Ovary (tissue), 10 donors: Measurements from ENCODE around the gene ATF6. TPM values are rescaled to one million over a fixed set of nuclear protein-coding genes. Genes with fewer than 3 reads are reported as not detected.

ENCODE experiments used
- DNase-seq, 5 donors: peaks; one replicate each; pipeline ENCODE4 v3.0.0-alpha.2; 2019 to 2020
- H3K27ac ChIP-seq, 2 donors: fragments of 200-600 bp; one replicate each; pipeline versions ENCODE4 v1.5.1 to v1.8.0; 2019 to 2022
- H3K27me3 ChIP-seq: fragments of 200-600 bp; one replicate; pipeline ENCODE4 v1.8.0; 2022
- H3K36me3 ChIP-seq: fragments of 200-600 bp; sonication (generic); one replicate; pipeline ENCODE4 v1.5.1; 2019
- H3K4me1 ChIP-seq: one replicate; pipeline ENCODE4 v1.8.1; 2013; ENCODE audit warnings: mild to moderate bottlenecking, moderate library complexity; ENCODE audit not compliant: insufficient read depth
- H3K4me3 ChIP-seq: fragments of 200-600 bp; sonication (generic); one replicate; pipeline ENCODE4 v1.5.1; 2017
- H3K9me3 ChIP-seq, 2 donors: fragments of 200-600 bp in 1 of 2; sonication (generic) in 1 of 2; one replicate each; pipeline versions ENCODE4 v1.5.1 to v1.8.1; 2013 to 2019; ENCODE audit warnings: mild to moderate bottlenecking in 1 of 2, moderate library complexity in 1 of 2
- CTCF ChIP-seq, 3 donors: fragments of 450-650 bp in 2 of 3; fragments of 200-600 bp in 1 of 3; IDR thresholded peaks; one replicate each; pipeline versions ENCODE4 v1.5.1 to v1.8.0; 2016 to 2022; ENCODE audit warnings: antibody characterized with exemption in 3 of 3, mild to moderate bottlenecking in 1 of 3
- EP300 ChIP-seq: sonication (generic); formaldehyde crosslinking; IDR thresholded peaks from one replicate; pipeline ENCODE4 v1.6.1; 2017; ENCODE audit warnings: antibody characterized with exemption
- POLR2A ChIP-seq: fragments of 450-650 bp; IDR thresholded peaks from one replicate; pipeline ENCODE4 v1.6.1; 2017; ENCODE audit warnings: antibody characterized with exemption, mild to moderate bottlenecking, moderate library complexity
- WGBS, 3 donors: extraction: QIAGEN DNeasy Blood & Tissue Kit in 1 of 3; methylation state at CpG; one replicate each; pipeline versions ENCODE4 v1.1.5 to v1.1.7; 2013 to 2017; 5-methylcytosine and 5-hydroxymethylcytosine counted together
- intact Hi-C, 4 donors: fragments of 100-400 bp; cut with DNase I; formaldehyde crosslinking; loops; one replicate each; pipeline versions ENCODE4 v1.11.0 to v1.15.1; 2022 to 2023
- long read RNA-seq, 3 donors: library from polyadenylated mRNA in 2 of 3; unstranded in 2 of 3; transcript quantifications; one replicate each; pipeline ENCODE4 v2.0.0 and lab custom pipeline, GENCODE V29; 2021 to 2026
- polyA plus RNA-seq, 2 donors: library from polyadenylated mRNA; stranded (reverse); fragments of 200-250 nt in 1 of 2; fragments of 350-450 nt in 1 of 2; fragmentation: Illumina TruSeq in 1 of 2; extraction: RNeasy Lipid Tissue Mini Kit (QIAGEN cat#74804) in 1 of 2; gene quantifications; one replicate each; pipeline ENCODE4 v1.2.3, GENCODE V29; 2013 to 2014
- total RNA-seq, 7 donors: library from RNA; depleted of rRNA in 2 of 7; stranded (reverse); fragments of >200 nt in 2 of 7; fragmentation: NEBNext Ultra II Directional in 3 of 7; extraction: Animal tissue kit (Norgen Biotek cat#: 25700) in 3 of 7; gene quantifications; one replicate each; pipeline versions ENCODE4 v1.1.0 to v1.2.4, GENCODE V29; 2016 to 2023
- donor health status: DM: no; HTN: no; CAD: no; lungs with moderate emphysema.
- donor health status: DM: no; HTN: no; CAD: no.
- donor health status: Bipolar disorder and iron deficiency.
- donor health status: DM: yes; HTN: yes; CAD: no.
- donor health status: DM: no; HTN: no; CAD: no.
- donor health status: DM: yes; HTN: yes; CAD: no.

ATF6 gene, protein sequence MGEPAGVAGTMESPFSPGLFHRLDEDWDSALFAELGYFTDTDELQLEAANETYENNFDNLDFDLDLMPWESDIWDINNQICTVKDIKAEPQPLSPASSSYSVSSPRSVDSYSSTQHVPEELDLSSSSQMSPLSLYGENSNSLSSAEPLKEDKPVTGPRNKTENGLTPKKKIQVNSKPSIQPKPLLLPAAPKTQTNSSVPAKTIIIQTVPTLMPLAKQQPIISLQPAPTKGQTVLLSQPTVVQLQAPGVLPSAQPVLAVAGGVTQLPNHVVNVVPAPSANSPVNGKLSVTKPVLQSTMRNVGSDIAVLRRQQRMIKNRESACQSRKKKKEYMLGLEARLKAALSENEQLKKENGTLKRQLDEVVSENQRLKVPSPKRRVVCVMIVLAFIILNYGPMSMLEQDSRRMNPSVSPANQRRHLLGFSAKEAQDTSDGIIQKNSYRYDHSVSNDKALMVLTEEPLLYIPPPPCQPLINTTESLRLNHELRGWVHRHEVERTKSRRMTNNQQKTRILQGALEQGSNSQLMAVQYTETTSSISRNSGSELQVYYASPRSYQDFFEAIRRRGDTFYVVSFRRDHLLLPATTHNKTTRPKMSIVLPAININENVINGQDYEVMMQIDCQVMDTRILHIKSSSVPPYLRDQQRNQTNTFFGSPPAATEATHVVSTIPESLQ
- total RNA-seq (10 to 100 TPM; 20.9 to 31.3 (median 24.5) TPM), polyA plus RNA-seq (10 to 100 TPM in 1 of 2 donors, 1 to 10 TPM in 1; 7.9 to 23.4 TPM)
- long read RNA-seq, donor 1, full-length matches to known transcripts = 43 of 60 reads
- long read RNA-seq, donor 1, partial matches to known transcripts = 8 of 60 reads
- long read RNA-seq, donor 1, other reads (novel, unspliced or antisense) = 9 of 60 reads
- long read RNA-seq, donor 2, full-length matches to known transcripts = 8 of 30 reads
- long read RNA-seq, donor 2, partial matches to known transcripts = 22 of 30 reads
- long read RNA-seq, donor 2, other reads (novel, unspliced or antisense) = 0 of 30 reads
- long read RNA-seq, donor 3, full-length matches to known transcripts = 16 of 28 reads
- long read RNA-seq, donor 3, partial matches to known transcripts = 1 of 28 reads
- long read RNA-seq, donor 3, other reads (novel, unspliced or antisense) = 11 of 28 reads

- peaks cover 4% of the 10 kb centered on the region for H3K4me1 ChIP-seq
- WGBS, 3 donors = 0% methylated on average over 35 of the region's 35 CpGs
Observed at GRCh38 chr1:161766102-161766981, at the start of gene ATF6. Gene ATF6 (plus strand): TSS chr1:161766320. CDS start chr1:161766361, 41 bp downstream.

DNA sequence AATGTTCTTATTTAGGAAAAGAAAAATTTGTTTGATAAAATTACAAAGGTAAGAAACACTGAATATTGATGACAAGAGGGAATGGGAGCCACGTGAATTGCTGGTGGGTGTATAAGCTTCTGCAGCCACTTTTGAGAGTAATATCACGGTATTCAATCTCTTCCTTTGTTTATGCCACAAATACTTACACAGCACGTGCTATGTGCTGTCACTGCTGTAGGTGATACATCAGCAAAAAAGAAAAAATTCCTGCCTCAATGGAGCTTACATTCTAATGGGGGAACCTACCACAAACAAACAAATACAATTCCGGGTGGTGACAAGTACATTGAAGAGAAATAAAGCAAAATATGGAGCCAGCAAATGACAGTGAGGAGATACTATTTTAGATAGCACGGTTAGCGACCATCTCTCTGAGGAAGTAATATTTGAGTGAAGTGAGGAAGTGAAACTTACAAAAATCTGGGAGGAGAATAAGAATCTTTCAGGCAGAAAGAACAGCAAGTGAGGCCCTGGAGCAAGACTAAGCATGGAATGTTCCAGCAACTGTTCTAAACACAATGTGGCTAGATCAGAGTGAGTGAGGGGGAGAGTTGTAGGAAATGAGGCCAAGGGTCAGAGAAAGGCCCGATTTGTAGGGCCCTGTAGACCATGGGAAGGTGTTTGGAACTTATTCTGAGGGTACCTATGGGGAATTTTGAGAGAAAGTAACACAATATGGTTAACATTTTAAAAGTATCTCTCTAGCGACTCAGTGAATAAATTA lies 47.4 kb upstream of the ATF6 start:
- Histone ChIP-seq H3K4me1 (no peaks in the 10 kb centered on the region), H3K27me3 (no peaks in the 10 kb centered on the region), H3K27ac (no peak overlapping the region), H3K4me3 (no peak overlapping the region), H3K9me3 (no peaks in the 10 kb centered on the region), H3K36me3 (no peaks in the 10 kb centered on the region)
- no peak for TF ChIP-seq EP300
- TF ChIP-seq CTCF (IDR thresholded peaks at IDR 0.05) = no peak
- TF ChIP-seq POLR2A = no peak
- WGBS, 3 donors = 75 to 82% (median 77%) methylated on average over 8 of the region's 8 CpGs
- intact Hi-C loops = no loop called here
- DNase-seq = no peak

More at GRCh38 chr1:161766102-161766981, at the start of gene ATF6:
- peak; percentile 80 for TF ChIP-seq POLR2A
- TF ChIP-seq CTCF (IDR thresholded peaks at IDR 0.05) = no peak
- peak; percentile 87 for TF ChIP-seq EP300
- Histone ChIP-seq H3K27me3 (no peaks in the 10 kb centered on the region), H3K36me3 (no peaks in the 10 kb centered on the region), H3K4me3 (peak within 1 kb of the TSS; percentile 77), H3K27ac (peak within 1 kb of the TSS; percentile 80 to 84), H3K9me3 (no peaks in the 10 kb centered on the region)
- intact Hi-C loops = no loop called here
- DNase-seq = peak; percentile 84 to 94 (median 91)

- Histone ChIP-seq H3K36me3 (no peaks in the 10 kb centered on the region), H3K9me3 (no peaks in the 10 kb centered on the region), H3K4me3 (no peak overlapping the region), H3K27ac (no peak overlapping the region), H3K4me1 (no peaks in the 10 kb centered on the region), H3K27me3 (no peaks in the 10 kb centered on the region)
- DNase-seq = no peak
- intact Hi-C loops = no loop called here
- no peak for TF ChIP-seq POLR2A
- no peak for TF ChIP-seq EP300
- no peak for TF ChIP-seq CTCF (IDR thresholded peaks at IDR 0.05)
- WGBS, 3 donors = 93 to 100% (median 98%) methylated on average over 1 of the region's 1 CpG
Observed at GRCh38 chr1:161719325-161719611, 46.9 kb upstream of the ATF6 start.
